HG03439 (cell line): ENCODE results near the gene UBE2Z.
"Not testable (repeated sequence)": the region's sequence is repeated elsewhere in the genome, so short reads cannot be mapped to it uniquely, and the experiment has no call there.

Experiments
- ATAC-seq: cut with Tn5 transposase; IDR thresholded peaks from one replicate; pipeline ENCODE4 v1.9.1; 2021; ENCODE audit warnings: mild to moderate bottlenecking, moderate library complexity; ENCODE audit not compliant: unreplicated experiment

The UBE2Z gene

GRCh38 chr17:48908047-48908843, at the start of gene UBE2Z:
Gene UBE2Z, plus strand, starts transcription at chr17:48908407. Its CDS starts 97 bp downstream, at chr17:48908504.
- peak; percentile 83 for ATAC-seq

GRCh38 chr17:48860034-48860433, 48.2 kb upstream of the UBE2Z start:
- no peak for ATAC-seq

DNA sequence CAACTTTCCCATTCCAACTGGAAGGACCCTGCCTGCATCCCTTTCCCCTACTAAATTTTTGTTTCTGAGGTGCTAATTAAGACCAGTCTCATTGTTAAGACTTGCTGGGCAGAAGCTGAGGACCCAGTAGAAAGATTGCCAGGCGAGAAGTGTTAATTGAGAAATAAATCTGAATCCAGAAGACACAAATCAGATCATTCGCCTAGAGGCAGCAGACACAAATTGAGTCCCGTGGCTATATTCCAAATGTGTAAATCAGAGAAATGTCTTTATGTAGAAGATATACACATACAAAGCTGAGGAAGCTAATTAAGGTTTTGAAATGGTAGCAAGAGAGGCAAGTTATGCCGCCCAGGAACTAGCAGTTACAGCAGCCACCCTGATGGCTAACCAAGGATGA, 47.8 kb upstream of the UBE2Z start:
- no peak for ATAC-seq

DNA sequence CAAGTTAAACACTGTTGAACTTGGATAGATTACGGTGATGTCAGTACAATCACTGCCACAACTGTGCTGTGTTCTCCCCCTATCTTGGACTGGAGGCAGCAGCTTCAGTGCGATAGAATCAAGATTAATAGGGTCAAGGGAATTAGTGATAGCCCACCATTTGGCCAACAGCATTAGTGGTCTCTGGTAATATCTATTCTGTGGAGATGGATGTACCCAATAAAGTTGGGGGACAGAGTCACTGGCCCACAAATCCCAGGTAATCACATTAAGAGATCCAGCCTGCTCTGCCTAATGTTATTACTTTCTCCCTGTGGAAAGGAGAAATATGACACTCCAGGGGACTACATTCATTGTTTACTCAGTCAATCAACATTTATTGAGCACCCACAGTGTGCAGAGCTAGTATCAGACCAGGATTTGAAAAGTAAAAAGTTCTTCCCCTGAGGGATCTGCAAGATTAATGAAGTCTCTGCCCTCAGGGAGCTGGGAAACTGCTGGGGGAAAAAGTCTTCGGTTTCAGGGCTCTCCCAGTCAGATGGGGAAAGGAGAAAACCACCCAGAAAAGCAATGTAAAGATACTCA, 39.2 kb upstream of the UBE2Z start:
- no peak for ATAC-seq

DNA sequence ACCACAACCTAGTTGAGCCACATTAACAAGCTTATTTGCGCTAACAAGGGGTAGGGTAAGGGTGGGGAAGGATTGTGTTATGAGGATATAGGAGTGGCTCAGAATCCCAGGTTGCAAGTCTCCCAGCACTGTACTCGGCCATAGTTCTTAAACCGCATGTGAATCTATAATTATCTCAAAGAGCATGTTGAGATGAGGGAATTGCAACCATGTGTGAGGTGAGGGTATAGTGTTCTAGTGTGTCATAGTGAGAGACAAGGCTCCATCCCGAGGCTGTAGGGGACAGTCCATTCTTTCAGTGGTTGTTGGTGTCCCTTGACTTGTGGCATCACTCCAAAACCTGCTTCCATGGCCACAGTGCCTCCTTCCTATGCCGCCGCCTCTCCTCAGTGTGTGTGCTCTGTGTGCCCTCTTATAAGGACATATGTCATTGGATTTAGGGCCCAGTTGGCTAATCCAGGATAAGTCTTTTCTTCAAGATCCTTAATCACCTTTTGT, 38.3 kb upstream of the UBE2Z start:
- no peak for ATAC-seq

DNA sequence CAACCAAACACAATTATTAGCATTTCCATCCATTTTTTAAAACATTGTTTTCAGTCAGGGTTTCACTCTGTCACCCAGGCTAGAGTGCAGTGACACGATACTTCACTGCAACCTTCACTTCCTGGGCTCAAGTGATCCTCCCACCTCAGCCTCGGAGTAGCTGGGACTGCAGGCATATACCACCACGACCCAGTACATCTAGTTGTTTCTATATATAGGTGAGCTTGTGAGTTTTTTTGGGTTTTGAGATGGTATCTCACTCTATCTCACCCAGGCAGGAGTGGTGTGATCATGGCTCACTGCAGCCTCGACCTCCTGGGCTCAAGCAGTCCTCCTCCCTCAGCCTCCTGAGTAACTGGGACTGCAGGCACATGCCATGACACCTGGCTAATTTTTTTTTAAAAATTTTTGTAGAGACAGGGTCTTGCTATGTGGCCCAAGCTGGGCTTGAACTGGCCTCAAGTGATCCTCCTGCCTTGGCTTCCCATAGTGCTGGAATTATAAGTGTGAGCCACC, 37.1 kb upstream of the UBE2Z start:
- no peak for ATAC-seq

DNA sequence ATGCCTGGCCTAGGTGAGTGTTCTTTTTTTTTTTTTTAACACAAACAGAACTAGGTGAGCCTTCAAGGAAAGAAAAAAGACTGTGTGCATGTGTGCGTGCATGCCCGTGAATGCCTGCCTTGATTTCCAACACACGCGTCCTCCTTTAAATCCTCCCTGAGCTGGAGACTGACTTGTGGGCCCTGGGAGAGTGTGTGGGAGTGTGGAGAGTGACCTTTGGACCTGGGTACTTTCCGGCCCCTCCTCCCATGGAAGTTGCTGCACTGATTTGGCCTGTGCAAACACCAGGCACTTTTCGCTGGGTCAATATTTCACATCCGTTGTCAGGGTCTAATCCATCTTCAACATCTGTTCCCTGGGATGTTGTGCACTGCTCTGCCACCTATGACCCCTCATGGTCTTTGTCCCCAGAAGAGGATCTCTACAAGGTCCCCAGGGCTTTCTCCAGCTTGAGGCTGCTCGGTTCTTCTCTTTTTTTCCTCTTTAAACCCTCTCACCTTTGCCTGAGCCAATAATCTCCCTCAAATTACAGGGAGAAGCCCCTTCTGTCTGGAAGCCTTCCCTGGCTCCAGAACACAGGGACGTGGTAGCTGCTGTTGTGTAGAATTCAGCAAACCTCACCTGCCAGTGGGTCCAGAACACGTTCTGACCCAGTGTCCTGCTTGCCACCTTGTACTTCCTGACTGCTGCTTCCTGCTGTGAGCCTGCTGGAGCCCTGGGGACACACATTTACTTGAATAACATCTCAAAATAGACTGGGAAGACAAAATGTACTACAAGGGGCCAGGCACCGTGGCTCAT, 36.5 kb upstream of the UBE2Z start:
- ATAC-seq: no peak

DNA sequence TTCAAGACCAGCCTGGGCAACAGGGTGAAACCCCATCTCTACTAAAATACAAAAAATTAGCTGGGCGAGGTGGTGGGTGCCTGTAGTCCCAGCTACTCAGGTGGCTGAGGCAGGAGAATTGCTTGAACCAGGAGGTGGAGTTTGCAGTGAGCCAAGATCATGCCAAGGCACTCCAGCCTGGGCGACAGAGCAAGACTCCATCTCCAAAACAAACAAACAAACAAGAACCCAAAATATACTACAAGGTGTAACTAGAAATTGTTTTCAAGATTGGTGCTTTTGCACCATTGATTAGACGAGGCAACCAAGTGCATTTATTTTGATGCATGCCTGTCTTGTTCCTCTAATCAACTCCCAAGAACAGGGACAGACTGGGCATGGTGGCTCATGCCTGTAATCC, 35.8 kb upstream of the UBE2Z start:
- not testable (repeated sequence) for ATAC-seq

DNA sequence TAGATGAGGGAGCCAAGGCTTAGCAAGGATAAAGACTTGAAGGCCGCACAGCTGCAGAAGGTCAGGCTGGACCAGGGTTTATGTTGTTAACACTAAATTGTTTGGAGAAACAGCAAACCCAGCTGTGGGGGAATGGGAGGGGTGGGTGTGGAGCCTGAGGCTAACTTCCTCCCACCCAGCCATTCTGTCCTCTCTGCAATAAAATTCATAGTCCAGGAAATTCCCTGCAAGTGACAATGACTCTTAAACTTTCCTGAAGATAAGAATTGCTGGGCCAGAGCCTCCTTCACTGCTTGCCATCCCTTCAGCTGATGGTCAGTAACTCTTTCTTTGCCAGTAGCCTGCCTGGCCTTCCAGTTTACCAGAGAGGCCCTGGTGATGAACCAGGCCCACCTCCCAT, 35.0 kb upstream of the UBE2Z start:
- no peak for ATAC-seq

DNA sequence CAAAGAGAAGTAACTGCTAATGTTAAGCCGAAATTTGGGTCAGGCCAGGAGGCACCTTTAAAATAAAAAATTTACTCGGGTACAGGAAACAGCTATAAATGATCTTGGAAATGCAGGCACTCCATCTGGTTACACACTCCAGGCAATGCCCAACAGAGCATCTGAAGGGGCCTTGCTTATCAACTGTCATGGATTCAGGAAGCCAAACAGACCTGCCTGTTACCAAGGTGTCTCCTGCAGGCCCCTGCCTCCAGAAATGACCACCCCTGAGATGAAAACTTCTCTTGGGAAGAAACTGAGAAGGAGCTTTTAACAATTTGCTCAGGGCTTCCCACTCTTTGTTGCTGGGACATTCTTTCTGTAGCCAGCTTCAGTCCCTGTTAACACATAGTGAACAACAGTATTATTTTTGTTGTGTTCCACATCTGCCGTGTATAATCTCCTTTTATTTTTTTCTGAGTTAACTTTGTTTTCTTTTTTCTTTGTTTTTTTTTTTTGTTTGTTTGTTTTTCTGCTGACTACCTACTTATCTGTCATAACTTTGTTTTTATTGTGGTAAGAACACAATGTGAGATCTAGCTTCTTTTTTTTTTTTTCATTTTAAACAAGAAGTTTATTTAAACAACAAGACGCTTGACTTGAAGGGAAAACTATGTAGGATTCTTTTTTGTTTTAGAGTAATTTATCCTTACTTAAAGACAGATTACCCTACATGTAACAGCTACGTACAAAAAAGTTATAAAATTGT, 34.3 kb upstream of the UBE2Z start:
- no peak for ATAC-seq

- ATAC-seq: no peak
Observed at GRCh38 chr17:48878920-48879898, 29.0 kb upstream of the UBE2Z start.

GRCh38 chr17:48882272-48882671, 25.9 kb upstream of the UBE2Z start:
- no peak for ATAC-seq

DNA sequence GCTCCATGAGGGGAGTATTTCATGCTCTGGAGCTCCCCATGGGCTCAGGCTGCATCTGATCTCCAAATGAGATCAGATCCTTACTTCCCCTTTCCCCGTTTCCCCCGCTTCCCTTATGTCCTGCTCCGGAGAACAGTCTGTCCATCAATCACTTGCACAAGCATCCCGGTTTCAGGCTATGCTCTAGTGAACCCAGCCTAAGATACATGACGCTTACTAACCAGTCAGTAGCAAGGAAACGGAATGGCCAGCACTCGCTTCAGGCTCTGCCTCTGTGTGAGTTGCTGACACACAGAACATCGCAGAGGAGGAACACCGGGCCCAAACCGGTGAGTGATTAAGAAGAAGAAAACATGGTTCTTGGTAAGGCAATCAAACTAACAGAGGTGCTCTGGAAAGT, 25.0 kb upstream of the UBE2Z start:
- ATAC-seq: no peak

GRCh38 chr17:48890086-48890485, 18.1 kb upstream of the UBE2Z start:
- no peak for ATAC-seq

GRCh38 chr17:48892940-48893645, 15.1 kb upstream of the UBE2Z start:
- ATAC-seq: no peak

DNA sequence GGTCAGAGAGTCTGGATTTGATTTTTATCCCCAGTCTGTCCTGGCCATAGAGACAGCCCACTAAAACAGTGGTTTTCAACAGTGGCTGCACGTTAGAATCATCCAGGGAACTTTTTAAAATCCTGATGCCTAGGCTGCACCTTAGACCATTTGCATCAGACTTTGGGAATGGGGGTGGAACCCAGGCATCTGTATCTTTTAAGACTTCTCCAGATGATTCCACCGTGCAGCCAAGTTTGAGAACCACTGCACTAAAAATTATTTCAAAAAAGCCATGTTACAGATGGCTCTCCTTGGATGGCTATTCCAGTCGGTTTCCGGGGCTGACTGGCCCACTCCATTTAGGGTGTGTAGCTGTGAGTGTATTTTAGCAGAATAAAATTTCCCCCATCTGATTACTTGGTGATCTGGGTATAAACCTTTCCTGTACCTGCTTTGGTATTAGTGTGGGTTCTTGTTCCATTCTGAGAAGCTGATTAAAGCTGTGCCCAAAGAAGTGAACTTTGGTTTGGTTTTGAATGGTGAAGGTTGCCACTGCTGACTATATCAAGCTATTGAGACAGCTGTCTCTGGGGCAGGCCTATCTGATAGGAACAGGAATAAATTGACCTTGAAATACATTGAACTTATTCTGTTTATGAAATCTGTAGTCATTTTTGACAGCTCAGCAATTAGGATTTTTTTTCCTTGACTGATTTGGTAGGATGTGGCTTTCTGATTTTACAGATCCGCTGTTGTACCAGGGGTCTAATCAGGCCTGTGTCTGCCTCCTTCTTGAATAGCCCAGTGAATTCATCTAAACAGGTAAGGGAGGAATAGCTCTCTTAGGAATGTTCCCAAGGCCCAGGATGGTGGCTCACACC, 14.3 kb upstream of the UBE2Z start:
- ATAC-seq: no peak

GRCh38 chr17:48894886-48895285, 13.3 kb upstream of the UBE2Z start:
- ATAC-seq: no peak

DNA sequence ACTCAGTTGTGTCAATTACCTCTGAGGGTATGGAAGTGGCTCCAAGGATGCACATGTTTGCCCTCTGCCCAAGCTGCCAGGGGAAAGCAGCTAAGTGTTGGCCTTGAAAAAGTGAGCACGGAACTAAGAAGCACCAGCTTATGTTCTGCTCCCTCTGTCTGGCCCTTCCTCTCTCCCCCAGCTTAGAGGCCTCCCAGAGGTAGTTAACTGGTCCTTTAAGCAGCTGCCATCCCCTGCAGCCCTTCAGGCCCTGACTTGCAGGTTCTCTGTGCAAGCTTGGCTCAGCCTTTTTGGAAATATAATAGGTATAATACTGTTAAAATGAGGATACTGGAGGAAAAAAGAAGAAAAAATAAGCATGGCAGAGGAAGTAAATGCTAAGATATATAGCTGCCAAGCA, 7.0 kb upstream of the UBE2Z start:
- no peak for ATAC-seq
